ENCODE results near the gene GRID2.

Gene GRID2

GRCh38 chr4:93646233-93646930, 1342.6 kb downstream of the GRID2 start:
- H3K79me2 ChIP-seq = no peaks in the 10 kb centered on the region
- no peaks in the 10 kb centered on the region for H3K36me3 ChIP-seq (ENCODE audit: control insufficient read depth, insufficient read depth, low read length)
- no peak overlapping the region for H3K27ac ChIP-seq
- no peak overlapping the region for H3K4me2 ChIP-seq (ENCODE audit: low read length)
- H3K9me3 ChIP-seq (ENCODE audit: control insufficient read depth, low read length) = no peaks in the 10 kb centered on the region
- TF ChIP-seq CTCF (IDR thresholded peaks at IDR 0.05) = no peak
- H2AFZ ChIP-seq = no peak overlapping the region
- no peak overlapping the region for H3K4me3 ChIP-seq (ENCODE audit: low read depth, low read length)
- H3K9ac ChIP-seq = no peak overlapping the region
- no peaks in the 10 kb centered on the region for H3K4me1 ChIP-seq
- H3K27me3 ChIP-seq (ENCODE audit: control insufficient read depth, insufficient read depth, low read length) = no peaks in the 10 kb centered on the region

DNA sequence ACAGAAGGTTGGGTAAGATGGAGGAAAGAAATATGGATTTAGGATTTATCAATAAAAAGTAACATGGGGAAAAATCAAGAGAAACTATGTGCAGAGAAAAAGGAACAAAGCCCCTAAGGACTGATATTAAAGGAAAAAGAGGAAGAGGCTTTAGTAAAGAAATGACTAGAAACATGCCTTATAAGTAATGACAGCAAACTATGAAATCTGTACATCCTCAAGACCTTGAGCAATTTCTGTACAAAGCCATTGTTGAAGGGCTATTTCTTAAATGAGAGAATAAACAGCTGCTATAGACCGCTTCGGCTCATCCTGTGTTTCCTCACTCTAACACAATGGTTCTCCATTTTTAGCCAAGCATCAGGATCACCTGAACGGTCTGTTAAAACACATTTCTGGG, 1344.5 kb downstream of the GRID2 start:
- H3K4me3 ChIP-seq (ENCODE audit: low read depth, low read length) = no peak overlapping the region
- no peak overlapping the region for H3K4me2 ChIP-seq (ENCODE audit: low read length)
- no peaks in the 10 kb centered on the region for H3K4me1 ChIP-seq
- TF ChIP-seq CTCF (IDR thresholded peaks at IDR 0.05) = no peak
- no peaks in the 10 kb centered on the region for H3K27me3 ChIP-seq (ENCODE audit: control insufficient read depth, insufficient read depth, low read length)
- H3K9me3 ChIP-seq (ENCODE audit: control insufficient read depth, low read length) = no peaks in the 10 kb centered on the region
- no peaks in the 10 kb centered on the region for H3K79me2 ChIP-seq
- no peak overlapping the region for H3K9ac ChIP-seq
- H3K36me3 ChIP-seq (ENCODE audit: control insufficient read depth, insufficient read depth, low read length) = no peaks in the 10 kb centered on the region
- no peak overlapping the region for H3K27ac ChIP-seq
- H2AFZ ChIP-seq = no peak overlapping the region

DNA sequence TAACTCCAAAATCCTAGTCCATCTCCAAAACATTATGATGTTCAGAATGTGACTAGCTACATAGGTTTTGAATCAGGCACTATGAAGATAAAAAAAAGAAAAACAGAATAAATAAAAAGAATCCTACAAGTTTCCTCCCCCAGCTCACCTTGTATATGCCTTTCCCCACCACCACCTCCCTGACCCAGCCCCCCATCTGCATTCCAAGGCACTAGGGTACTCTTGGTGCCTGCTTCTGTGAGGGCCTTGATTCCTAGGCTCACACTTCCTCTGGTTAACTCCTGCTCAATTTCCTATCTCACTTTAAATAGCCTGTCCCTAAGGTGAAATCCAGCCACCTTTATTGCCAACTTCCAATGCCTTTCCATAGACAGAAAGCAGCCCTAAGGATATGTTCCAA, 1346.1 kb downstream of the GRID2 start:
- H3K9ac ChIP-seq = no peak overlapping the region
- no peaks in the 10 kb centered on the region for H3K4me1 ChIP-seq
- no peaks in the 10 kb centered on the region for H3K27me3 ChIP-seq (ENCODE audit: control insufficient read depth, insufficient read depth, low read length)
- H3K9me3 ChIP-seq (ENCODE audit: control insufficient read depth, low read length) = no peaks in the 10 kb centered on the region
- no peaks in the 10 kb centered on the region for H3K36me3 ChIP-seq (ENCODE audit: control insufficient read depth, insufficient read depth, low read length)
- no peak overlapping the region for H3K4me3 ChIP-seq (ENCODE audit: low read depth, low read length)
- TF ChIP-seq CTCF (IDR thresholded peaks at IDR 0.05) = no peak
- H3K4me2 ChIP-seq (ENCODE audit: low read length) = no peak overlapping the region
- no peak overlapping the region for H3K27ac ChIP-seq
- H3K79me2 ChIP-seq = no peaks in the 10 kb centered on the region
- H2AFZ ChIP-seq = no peak overlapping the region

- no peak overlapping the region for H2AFZ ChIP-seq
- no peak for TF ChIP-seq CTCF (IDR thresholded peaks at IDR 0.05)
- no peak overlapping the region for H3K4me2 ChIP-seq (ENCODE audit: low read length)
- H3K27ac ChIP-seq = no peak overlapping the region
- H3K9me3 ChIP-seq (ENCODE audit: control insufficient read depth, low read length) = no peaks in the 10 kb centered on the region
- no peaks in the 10 kb centered on the region for H3K4me1 ChIP-seq
- H3K27me3 ChIP-seq (ENCODE audit: control insufficient read depth, insufficient read depth, low read length) = no peaks in the 10 kb centered on the region
- no peaks in the 10 kb centered on the region for H3K79me2 ChIP-seq
- no peak overlapping the region for H3K9ac ChIP-seq
- H3K4me3 ChIP-seq (ENCODE audit: low read depth, low read length) = no peak overlapping the region
- H3K36me3 ChIP-seq (ENCODE audit: control insufficient read depth, insufficient read depth, low read length) = no peaks in the 10 kb centered on the region
These were observed 1350.4 kb downstream of the GRID2 start for GRCh38 chr4:93654211-93654610.

DNA sequence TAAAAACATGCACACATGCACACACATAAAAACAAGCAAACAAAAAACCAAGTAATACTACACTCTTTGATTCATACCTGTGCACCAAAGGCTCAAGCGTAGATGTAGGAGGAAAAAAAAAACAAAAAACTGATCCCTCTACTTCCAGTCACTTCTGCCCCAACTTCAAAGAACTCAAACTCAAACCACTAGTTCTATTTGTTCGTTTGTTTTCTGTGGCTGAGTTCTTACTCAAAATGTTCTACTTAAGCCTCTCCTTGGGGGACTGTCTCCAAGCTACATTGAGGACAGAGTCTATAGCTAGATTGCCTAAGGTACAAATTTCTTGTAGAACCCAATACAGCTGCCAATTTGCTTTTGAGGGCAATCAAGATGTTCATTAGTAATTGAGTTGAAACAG, 1353.8 kb downstream of the GRID2 start:
- no peak for TF ChIP-seq CTCF (IDR thresholded peaks at IDR 0.05)
- H3K79me2 ChIP-seq = no peaks in the 10 kb centered on the region
- H3K27me3 ChIP-seq (ENCODE audit: control insufficient read depth, insufficient read depth, low read length) = no peaks in the 10 kb centered on the region
- H3K9me3 ChIP-seq (ENCODE audit: control insufficient read depth, low read length) = no peaks in the 10 kb centered on the region
- no peaks in the 10 kb centered on the region for H3K36me3 ChIP-seq (ENCODE audit: control insufficient read depth, insufficient read depth, low read length)
- H2AFZ ChIP-seq = no peak overlapping the region
- no peak overlapping the region for H3K9ac ChIP-seq
- H3K4me1 ChIP-seq = no peaks in the 10 kb centered on the region
- no peak overlapping the region for H3K4me3 ChIP-seq (ENCODE audit: low read depth, low read length)
- no peak overlapping the region for H3K27ac ChIP-seq
- no peak overlapping the region for H3K4me2 ChIP-seq (ENCODE audit: low read length)
